DMS53 treated with DMSO at 0.1 percent for 48 hours (cell line): ENCODE data around the gene RIN3.

ENCODE experiments used
- DNase-seq: peaks from one replicate; lab custom pipeline; 2025; ENCODE audit not compliant: unreplicated experiment; lab: John Stamatoyannopoulos, UW

The RIN3 gene

DNA sequence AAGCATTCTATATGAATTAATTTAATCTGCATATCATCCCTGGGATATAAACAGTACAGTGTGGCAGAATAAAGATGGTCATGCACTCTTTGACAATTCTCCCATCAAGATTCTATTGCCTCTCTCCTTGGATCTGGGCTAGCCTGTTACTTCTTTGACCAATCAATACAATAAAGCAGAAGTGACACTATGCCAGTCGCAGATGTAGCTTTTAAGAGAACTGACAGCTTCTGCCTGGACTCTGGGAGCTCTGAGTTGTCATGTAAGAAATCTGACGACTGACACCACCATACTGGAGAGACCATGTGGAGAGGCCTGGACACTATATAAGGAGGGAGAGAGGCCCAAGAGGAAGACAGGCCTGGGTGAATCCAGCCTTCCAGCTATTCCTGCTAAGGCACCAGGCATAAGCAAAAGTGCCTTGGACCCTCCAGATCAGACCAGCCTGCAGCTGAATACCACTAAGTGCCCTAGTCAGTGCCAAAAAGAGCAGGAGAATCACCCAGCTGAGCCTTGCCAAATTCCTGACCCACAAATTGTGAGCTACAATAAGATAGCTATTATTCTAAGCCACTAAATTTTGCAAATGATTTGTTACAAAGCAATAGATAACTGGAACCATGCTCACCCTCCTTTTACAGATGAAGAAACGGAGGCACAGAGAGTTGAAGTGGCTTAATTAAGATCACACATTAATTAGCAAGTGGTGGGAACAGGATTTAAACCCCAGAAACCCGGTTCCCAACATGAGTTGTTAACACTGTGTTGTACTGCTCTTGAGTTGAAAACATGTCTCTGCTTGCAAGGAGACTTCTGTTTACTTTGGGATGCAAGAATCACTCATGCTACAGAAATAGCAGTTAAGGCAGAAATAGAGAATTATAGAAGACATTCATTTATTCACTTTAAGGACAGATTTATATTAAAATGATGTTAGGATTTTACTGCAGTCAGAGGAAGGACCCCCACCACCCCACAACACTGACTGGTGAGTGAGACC, 84.6 kb downstream of the RIN3 start:
- DNase-seq, result no peak

DNA sequence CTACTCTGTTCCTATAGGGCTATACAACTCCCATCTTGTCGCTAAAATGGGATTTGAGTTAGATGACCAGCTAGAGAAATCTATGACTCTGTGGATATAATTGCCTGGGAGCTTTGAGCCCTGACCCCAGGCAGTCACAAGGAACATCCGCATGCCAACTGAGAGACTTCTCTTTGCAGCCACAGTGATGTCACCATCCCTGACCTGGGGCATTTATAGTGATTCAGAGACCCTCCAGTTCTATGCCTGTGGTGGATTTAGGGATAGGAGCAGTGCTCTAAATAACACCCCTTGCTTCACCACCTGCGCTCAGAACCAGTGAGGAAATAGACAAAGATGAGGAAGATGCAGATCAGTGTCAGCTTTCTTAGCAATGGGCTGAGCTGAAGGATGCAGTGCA, 86.2 kb downstream of the RIN3 start:
- DNase-seq, result no peak

DNA sequence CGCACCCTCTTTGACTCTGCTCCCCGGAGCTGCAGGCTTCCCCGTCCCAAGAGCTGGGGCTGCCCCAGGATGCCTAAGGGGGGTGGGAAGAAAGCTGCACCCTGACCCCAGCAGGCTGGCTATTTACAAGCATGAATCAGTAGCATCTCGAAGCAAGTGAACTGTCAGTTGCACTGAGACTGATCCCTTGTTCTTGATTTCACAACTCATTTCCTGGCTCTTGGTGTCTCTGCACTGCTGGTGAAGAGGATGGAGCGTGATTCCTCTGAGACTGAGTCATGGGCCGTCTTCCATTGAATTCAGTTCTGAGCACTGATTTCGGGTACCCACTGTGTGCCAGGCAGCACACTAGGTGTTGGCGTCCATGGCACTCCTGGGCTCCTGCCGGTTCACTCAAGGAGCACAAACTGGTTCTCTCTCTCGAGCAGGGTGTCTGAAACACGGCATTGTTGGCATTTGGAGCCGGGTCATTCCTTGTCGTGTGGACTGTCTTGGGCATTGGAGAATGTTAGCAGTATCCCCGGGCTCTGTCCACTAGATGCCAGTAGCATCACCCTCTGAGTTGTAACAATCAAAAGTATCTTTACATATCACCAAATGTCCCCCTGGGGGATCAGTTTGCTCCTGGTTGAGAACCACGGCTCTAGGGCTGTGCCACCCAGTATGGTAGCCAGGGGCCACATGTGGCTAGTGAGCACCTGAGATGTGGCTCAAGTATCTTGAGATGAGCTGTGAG, 86.9 kb downstream of the RIN3 start:
- no peak for DNase-seq

DNA sequence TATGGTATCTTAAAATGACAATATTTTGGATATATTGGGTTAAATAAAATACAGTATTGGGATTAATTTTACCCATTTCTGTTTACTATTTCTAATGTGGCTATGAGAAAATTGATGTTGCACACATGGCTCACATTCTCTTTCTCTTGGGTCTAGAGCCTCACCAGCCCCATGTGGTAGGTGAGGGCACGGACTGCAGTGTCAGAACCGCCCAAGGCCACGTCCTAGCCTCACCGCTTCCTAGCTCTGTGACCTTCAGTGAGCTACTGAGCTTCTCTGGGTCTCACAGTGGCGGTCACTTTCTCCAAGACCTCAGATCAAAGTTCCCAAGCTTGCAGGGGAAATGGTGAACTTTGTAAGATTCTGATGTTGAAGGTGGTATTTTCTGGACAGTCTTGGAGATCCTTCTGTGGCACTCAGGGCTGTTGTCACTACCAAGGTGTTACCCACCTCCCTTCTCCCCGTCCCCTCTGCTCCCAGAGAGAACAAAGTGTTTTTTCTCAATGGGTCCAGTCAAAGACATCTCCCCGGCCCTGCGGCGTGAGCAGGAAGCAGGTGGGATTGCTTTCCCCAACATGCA, 87.6 kb downstream of the RIN3 start:
- DNase-seq, result no peak

- DNase-seq, result no peak
Observed at GRCh38 chr14:92601757-92602417, 88.3 kb downstream of the RIN3 start.

GRCh38 chr14:92603309-92604242, 90.0 kb downstream of the RIN3 start:
- DNase-seq, result no peak

GRCh38 chr14:92605274-92605940, 91.8 kb downstream of the RIN3 start:
- no peak for DNase-seq

DNA sequence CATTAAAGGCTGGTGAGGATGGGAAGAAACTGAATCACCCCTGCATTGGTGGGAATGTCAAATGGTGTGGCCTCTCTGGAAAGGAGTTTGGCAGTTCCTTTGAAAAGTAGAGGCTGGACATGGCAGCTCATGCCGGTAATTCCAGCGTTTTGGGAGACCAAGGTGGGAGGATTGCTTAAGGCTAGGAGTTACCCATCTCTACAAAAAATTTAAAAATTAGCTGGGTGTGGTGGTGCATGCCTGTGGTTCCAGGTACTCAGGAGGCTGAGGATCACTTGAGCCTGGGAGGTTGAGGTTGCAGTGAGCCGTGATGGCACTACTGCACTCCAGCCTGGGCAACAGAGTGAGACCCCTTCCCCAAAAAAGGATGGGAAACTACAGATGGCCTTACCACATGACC, 93.7 kb downstream of the RIN3 start:
- DNase-seq, result no peak

- DNase-seq, result no peak
Observed at GRCh38 chr14:92607702-92608429, 94.3 kb downstream of the RIN3 start.

DNA sequence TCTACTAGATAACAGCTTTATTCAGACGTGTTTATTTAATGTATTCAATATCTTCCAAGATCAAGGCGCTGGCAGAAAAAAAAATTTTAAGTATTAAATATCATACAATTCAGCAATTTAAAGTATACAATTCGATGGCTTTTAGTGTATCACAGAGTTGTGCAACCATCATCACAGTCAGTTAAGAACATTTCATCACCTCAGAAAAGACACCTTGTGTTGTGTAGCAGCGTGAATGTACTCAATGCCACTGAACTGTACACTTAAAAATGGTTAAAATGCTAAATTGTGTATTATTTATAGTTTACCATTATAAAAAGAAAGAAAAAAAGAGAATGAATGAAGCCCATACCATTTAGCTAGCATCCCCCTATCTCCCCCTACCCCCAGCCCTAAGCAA, 96.4 kb downstream of the RIN3 start:
- no peak for DNase-seq

DNA sequence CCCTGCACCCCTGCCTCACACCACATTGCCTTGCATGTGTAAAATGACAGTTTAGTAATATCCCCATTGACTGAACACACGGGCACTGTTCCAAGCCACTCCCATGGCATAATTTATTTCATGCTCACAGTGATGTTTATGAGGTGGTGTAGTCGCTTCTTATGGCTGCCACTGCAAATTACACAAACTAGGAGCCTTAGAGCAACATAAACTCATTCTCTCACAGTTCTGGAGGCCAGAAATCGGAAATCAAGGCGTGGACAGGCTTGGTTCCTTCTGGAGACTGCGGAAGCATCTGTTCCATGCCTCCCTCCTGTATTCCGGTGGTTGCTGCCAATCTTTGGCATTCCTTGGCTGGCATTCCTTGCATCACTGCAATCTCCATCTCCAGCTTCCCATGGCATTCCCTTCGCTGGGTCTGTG, 97.3 kb downstream of the RIN3 start:
- DNase-seq, result no peak

GRCh38 chr14:92613008-92613658, 99.6 kb downstream of the RIN3 start:
- DNase-seq, result no peak

DNA sequence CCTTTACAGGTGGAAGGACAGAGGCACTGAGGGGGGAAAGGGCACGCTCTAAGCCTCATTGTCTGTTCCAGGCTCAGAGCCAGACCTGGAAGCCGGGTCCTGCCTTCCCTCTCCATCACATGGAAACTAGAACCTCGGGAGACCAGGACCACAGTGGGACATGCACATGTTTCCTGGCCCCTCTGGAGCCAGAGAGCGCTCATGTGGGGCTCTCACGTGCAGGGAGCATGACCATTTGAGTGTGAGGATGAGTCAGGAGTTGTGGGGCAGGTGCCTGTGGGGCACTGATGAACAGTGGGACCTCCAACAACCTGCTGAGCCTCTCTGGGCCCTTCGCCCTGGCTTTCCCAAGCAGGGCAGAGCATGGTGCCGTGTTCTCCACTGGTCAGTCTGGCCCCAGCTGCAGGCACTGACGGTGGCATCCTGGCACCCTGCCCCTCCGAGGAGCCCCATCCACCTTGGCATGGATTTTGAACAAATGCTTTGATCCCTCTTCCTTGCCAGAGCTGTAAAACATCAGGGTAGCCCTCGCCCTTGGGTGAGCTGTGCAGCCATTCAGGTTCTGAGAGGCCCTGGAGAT, 100.2 kb downstream of the RIN3 start:
- no peak for DNase-seq

DNA sequence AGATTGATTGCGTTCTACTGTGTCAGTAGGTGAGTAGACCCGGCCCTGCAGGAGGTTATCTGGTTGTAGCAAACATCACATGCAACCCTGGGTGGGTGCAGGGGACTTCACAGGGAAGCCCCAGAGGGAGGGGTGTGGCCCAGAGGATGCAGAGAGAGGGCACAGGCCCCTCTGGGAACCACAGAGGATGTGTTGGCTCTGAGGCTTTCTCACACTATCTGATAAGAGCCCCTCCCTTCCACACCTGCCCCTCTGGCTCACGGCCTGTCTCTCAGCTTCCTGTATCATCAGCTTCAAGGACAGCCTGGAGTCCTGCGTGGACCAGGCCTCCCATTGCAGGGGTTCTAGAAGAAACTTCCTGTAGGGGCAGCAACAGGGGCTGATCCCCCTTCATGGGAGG, 101.9 kb downstream of the RIN3 start:
- no peak for DNase-seq

GRCh38 chr14:92616178-92616577, 102.6 kb downstream of the RIN3 start:
- no peak for DNase-seq

- no peak for DNase-seq
Observed at GRCh38 chr14:92617581-92617980, 104.0 kb downstream of the RIN3 start.

GRCh38 chr14:92619671-92620456, 106.3 kb downstream of the RIN3 start:
- DNase-seq, result no peak
